Esophagus muscularis mucosa (tissue), 4 donors: ENCODE data around the gene ZNF337. TPM values are rescaled to one million over a fixed set of nuclear protein-coding genes. Genes with fewer than 3 reads are reported as not detected.

Experiments used
- DNase-seq: peaks from one replicate; pipeline ENCODE4 v3.0.0-alpha.2; 2017; ENCODE audit errors: extremely low spot score
- H3K27ac ChIP-seq, 4 donors: fragments of 200-600 bp; sonication (generic); replicated peaks in 1 of 4; 1 replicate in 3 of 4; 2 replicates in 1 of 4; pipeline ENCODE4 v1.5.1; 2016 to 2019; ENCODE audit warnings: mild to moderate bottlenecking in 1 of 4
- H3K27me3 ChIP-seq, 4 donors: fragments of 200-600 bp; sonication (generic); one replicate each; pipeline versions ENCODE4 v1.5.1 to v1.6.0; 2016 to 2019
- H3K36me3 ChIP-seq, 4 donors: fragments of 200-600 bp; sonication (generic); one replicate each; pipeline ENCODE4 v1.5.1; 2016 to 2019
- H3K4me1 ChIP-seq, 4 donors: fragments of 200-600 bp; sonication (generic); one replicate each; pipeline ENCODE4 v1.5.1; 2016 to 2019
- H3K4me3 ChIP-seq, 4 donors: fragments of 200-600 bp; sonication (generic); 1 replicate in 2 of 4; 2 replicates in 2 of 4; pipeline ENCODE4 v1.5.1; 2016 to 2019; ENCODE audit warnings: mild to moderate bottlenecking in 4 of 4, moderate library complexity in 1 of 4
- H3K9me3 ChIP-seq, 4 donors: fragments of 200-600 bp; sonication (generic); 1 replicate in 3 of 4; 2 replicates in 1 of 4; pipeline ENCODE4 v1.5.1; 2016 to 2019
- EP300 ChIP-seq: sonication (generic); formaldehyde crosslinking; IDR thresholded peaks from one replicate; pipeline ENCODE4 v1.6.1; 2017; ENCODE audit warnings: antibody characterized with exemption
- POLR2A ChIP-seq: fragments of 450-650 bp; IDR thresholded peaks from one replicate; pipeline ENCODE4 v1.6.1; 2017; ENCODE audit warnings: antibody characterized with exemption, moderate library complexity, mild to moderate bottlenecking, low read depth
- POLR2AphosphoS5 ChIP-seq, 2 donors: sonication (generic); formaldehyde crosslinking; IDR thresholded peaks; one replicate each; pipeline ENCODE4 v1.6.1; 2017; ENCODE audit warnings: antibody characterized with exemption in 2 of 2
- WGBS: methylation state at CpG from one replicate; pipeline ENCODE4 v1.1.5; 2018; 5-methylcytosine and 5-hydroxymethylcytosine counted together
- intact Hi-C: fragments of 100-400 bp; cut with DNase I; formaldehyde crosslinking; loops from one replicate; pipeline ENCODE4 v1.15.1; 2023
- total RNA-seq, 4 donors: library from RNA; depleted of rRNA; stranded (reverse); fragments of >200 nt; gene quantifications; one replicate each; pipeline versions ENCODE4 v1.1.0 to v1.2.1, GENCODE V29; 2016
- TF ChIP-seq, protein P1 (sequence below), 3 experiments: fragments of 200-600 bp in 2 of 3; fragments of 450-650 bp in 1 of 3; sonication (generic) in 2 of 3; IDR thresholded peaks; one replicate each; pipeline ENCODE4 v1.5.1; 2017 to 2019; ENCODE audit warnings: antibody characterized with exemption in 3 of 3, mild to moderate bottlenecking in 2 of 3, moderate library complexity in 1 of 3

Gene ZNF337
- 10 to 100 TPM; 13.1 to 17.0 (median 14.8) TPM for total RNA-seq

GRCh38 chr20:25696371-25697131 lies at the start of gene ZNF337:
Gene ZNF337, minus strand, starts transcription at chr20:25696853. Its CDS starts 10,436 bp downstream, at chr20:25686417.
- Histone ChIP-seq H3K27me3 (no peaks in the 10 kb centered on the region), H3K27ac (peak within 1 kb of the TSS; percentile 90 to 95 (median 92)), H3K4me3 (peak within 1 kb of the TSS; percentile 87 to 93 (median 88)), H3K4me1 (peaks cover 14 to 28% (median 22%) of the 10 kb centered on the region in 4 donors), H3K9me3 (peaks cover 0 to 10% (median 9%) of the 10 kb centered on the region in 4 donors), H3K36me3 (peaks cover 0 to 8% (median 0%) of the 10 kb centered on the region in 4 donors)
- intact Hi-C loops = loop anchor here (2.0 kb wide), 1 partner anchor 74 kb away; no protein-coding TSS in a partner anchor
- peak; percentile 98 for DNase-seq
- TF ChIP-seq, protein P1, sequence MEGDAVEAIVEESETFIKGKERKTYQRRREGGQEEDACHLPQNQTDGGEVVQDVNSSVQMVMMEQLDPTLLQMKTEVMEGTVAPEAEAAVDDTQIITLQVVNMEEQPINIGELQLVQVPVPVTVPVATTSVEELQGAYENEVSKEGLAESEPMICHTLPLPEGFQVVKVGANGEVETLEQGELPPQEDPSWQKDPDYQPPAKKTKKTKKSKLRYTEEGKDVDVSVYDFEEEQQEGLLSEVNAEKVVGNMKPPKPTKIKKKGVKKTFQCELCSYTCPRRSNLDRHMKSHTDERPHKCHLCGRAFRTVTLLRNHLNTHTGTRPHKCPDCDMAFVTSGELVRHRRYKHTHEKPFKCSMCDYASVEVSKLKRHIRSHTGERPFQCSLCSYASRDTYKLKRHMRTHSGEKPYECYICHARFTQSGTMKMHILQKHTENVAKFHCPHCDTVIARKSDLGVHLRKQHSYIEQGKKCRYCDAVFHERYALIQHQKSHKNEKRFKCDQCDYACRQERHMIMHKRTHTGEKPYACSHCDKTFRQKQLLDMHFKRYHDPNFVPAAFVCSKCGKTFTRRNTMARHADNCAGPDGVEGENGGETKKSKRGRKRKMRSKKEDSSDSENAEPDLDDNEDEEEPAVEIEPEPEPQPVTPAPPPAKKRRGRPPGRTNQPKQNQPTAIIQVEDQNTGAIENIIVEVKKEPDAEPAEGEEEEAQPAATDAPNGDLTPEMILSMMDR (IDR thresholded peaks at IDR 0.05) = peak in 1 of 3 experiments; percentile 11
- TF ChIP-seq POLR2AphosphoS5 (IDR thresholded peaks at IDR 0.05) (peak; percentile 95 to 96), POLR2A (no peak), EP300 (no peak)
- 1% methylated on average over 30 of the region's 82 CpGs for WGBS

- H3K27ac ChIP-seq = no peak overlapping the region
- no peaks in the 10 kb centered on the region for H3K9me3 ChIP-seq
- H3K27me3 ChIP-seq = no peaks in the 10 kb centered on the region
- H3K4me1 ChIP-seq = peaks cover 0 to 6% (median 4%) of the 10 kb centered on the region in 4 donors
- no peak for TF ChIP-seq EP300
- TF ChIP-seq POLR2AphosphoS5 (IDR thresholded peaks at IDR 0.05) = no peak
- TF ChIP-seq, protein P1 (IDR thresholded peaks at IDR 0.05) = no peak
- TF ChIP-seq POLR2A = no peak
- intact Hi-C loops = no loop called here
- DNase-seq = no peak
- no peak overlapping the region for H3K4me3 ChIP-seq
- no peaks in the 10 kb centered on the region for H3K36me3 ChIP-seq
- 100% methylated on average over 1 of the region's 1 CpG for WGBS
Observed at GRCh38 chr20:25745738-25746137, 49.1 kb upstream of the ZNF337 start.

- H3K9me3 ChIP-seq = no peaks in the 10 kb centered on the region
- WGBS = 77% methylated on average over 3 of the region's 4 CpGs
- H3K36me3 ChIP-seq = no peaks in the 10 kb centered on the region
- DNase-seq = no peak
- TF ChIP-seq, protein P1 (IDR thresholded peaks at IDR 0.05) = no peak
- TF ChIP-seq EP300 (no peak), POLR2AphosphoS5 (IDR thresholded peaks at IDR 0.05) (no peak), POLR2A (no peak)
- no peak overlapping the region for H3K27ac ChIP-seq
- H3K4me3 ChIP-seq = no peak overlapping the region
- intact Hi-C loops = no loop called here
- H3K4me1 ChIP-seq = no peaks in the 10 kb centered on the region
- H3K27me3 ChIP-seq = no peaks in the 10 kb centered on the region
Observed at GRCh38 chr20:25745100-25745499, 48.4 kb upstream of the ZNF337 start.

GRCh38 chr20:25744261-25744660 lies 47.6 kb upstream of the ZNF337 start:
- DNase-seq = no peak
- H3K4me1 ChIP-seq = no peaks in the 10 kb centered on the region
- H3K9me3 ChIP-seq = no peaks in the 10 kb centered on the region
- TF ChIP-seq, protein P1 (IDR thresholded peaks at IDR 0.05) = no peak
- TF ChIP-seq EP300 (no peak), POLR2A (no peak), POLR2AphosphoS5 (IDR thresholded peaks at IDR 0.05) (no peak)
- H3K27me3 ChIP-seq = no peaks in the 10 kb centered on the region
- H3K36me3 ChIP-seq = no peaks in the 10 kb centered on the region
- intact Hi-C loops = no loop called here
- no peak overlapping the region for H3K4me3 ChIP-seq
- 100% methylated on average over 2 of the region's 2 CpGs for WGBS
- H3K27ac ChIP-seq = no peak overlapping the region
